Measurements from ENCODE around the gene KLHL24.

DNA sequence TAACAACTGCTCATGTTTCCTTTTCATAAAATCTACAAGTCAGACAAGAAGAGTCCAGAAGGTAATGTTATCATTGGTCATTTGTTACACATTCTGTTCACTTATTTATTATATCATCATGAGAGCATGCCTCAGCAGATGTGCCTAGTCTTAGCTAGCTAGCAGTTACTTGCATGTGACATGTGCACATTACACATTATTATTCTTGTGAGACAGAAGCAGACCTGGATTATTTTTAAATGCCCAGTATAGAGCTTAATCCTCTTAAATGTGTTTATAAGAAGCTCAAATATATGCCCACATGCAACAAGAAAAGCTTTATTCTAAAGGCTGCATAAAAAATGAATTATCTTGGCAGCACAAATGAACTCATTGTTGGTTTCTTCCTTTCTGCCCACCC is 74.8 kb downstream of the KLHL24 start:
- TF ChIP-seq, protein P1, sequence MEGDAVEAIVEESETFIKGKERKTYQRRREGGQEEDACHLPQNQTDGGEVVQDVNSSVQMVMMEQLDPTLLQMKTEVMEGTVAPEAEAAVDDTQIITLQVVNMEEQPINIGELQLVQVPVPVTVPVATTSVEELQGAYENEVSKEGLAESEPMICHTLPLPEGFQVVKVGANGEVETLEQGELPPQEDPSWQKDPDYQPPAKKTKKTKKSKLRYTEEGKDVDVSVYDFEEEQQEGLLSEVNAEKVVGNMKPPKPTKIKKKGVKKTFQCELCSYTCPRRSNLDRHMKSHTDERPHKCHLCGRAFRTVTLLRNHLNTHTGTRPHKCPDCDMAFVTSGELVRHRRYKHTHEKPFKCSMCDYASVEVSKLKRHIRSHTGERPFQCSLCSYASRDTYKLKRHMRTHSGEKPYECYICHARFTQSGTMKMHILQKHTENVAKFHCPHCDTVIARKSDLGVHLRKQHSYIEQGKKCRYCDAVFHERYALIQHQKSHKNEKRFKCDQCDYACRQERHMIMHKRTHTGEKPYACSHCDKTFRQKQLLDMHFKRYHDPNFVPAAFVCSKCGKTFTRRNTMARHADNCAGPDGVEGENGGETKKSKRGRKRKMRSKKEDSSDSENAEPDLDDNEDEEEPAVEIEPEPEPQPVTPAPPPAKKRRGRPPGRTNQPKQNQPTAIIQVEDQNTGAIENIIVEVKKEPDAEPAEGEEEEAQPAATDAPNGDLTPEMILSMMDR (IDR thresholded peaks at IDR 0.05; ENCODE audit: low read depth, low read length) = no peak
- no peak for TF ChIP-seq EZH2phosphoT487 (IDR thresholded peaks at IDR 0.05; ENCODE audit: low read depth)
